Inflammatory macrophage (primary cell): Measurements from ENCODE around the gene B3GNT4.
A peak's percentile ranks its signal among the peaks of the same experiment; 100 is the strongest.
"Not testable (repeated sequence)": the region's sequence is repeated elsewhere in the genome, so short reads cannot be mapped to it uniquely, and the experiment has no call there.

Source experiments
- DNase-seq, 2 donors: peaks; one replicate each; pipeline ENCODE4 v3.0.0-alpha.2; 2020 to 2022

Gene B3GNT4

DNA sequence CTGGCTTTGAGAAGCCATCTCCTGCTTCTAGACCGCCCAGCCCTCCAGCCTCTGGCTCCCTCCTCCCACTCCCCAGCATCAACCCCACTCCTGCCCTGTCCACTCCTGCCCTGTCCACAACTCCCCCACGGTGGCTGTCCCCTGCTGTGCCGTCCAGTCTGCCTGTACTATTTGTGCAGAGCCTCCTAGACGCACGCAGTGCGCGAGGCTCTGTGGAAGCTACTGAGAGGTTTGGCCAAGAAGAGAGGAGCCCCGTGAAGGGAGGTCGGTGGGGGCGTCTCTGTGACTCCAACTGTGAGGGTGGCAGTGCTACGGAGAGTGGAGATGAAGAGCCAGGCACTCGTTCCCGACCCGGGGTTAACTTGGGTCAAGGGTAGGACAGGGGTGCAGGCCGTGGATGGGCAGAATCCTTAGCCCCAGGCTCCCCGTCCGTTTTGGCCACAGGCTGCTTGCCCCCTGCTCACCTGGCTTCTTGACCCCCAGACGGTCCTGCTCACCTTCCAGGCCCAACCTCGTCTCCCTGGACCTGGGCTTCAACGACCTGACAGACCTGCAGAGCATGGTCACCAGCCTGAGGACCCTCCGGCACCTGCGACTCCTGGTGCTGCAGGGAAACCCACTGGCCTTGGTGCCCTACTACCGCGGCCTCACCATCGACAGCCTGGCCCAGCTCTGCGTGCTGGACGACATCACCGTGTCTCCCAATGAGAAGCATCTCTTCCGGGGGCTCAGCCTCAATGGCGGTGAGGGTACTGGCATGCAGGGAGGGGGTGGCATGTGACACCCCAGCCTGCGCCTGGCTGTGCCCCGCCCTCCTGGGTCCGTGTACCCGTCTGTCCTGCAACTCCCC, 13.7 kb upstream of the B3GNT4 start:
- no peak for DNase-seq

DNA sequence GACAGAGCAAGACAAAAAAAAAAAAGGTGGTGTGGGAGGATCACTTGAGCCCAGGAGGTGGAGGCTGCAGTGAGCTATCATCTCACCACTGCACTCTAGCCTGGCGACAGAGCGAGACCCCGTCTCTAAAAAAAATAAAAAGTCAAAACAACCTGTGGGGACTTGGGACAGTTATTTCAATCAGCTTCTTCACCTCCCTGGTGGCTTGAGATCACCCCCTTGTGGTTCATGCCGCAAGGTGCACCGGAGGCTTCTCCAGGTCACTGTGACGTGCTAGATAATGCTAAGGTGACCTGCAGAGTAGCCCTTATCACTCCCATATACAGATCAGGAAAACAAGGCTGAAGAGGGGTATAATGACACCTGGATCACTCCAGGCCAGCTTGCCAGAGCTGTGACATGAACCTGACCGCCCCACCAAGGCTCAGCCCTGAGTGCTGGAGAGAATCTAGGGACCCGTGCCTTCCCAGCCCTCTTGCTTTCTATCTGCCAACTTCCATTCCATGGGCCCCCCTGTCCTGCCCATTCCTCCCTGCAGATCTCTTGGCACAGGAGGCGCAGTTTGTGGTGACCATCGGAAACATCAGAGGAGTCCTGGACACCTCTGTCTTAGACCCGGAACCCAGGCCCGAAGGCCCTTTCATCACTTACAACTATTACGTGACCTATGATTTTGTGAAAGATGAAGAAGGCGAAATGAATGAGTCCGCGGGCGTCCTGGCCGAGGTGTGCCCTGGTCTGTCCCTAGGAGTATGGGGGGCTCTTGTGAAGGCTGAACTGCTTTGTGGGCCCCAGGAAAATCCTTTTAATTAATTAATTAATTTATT, 12.5 kb upstream of the B3GNT4 start:
- DNase-seq: peak; percentile 39 to 63

DNA sequence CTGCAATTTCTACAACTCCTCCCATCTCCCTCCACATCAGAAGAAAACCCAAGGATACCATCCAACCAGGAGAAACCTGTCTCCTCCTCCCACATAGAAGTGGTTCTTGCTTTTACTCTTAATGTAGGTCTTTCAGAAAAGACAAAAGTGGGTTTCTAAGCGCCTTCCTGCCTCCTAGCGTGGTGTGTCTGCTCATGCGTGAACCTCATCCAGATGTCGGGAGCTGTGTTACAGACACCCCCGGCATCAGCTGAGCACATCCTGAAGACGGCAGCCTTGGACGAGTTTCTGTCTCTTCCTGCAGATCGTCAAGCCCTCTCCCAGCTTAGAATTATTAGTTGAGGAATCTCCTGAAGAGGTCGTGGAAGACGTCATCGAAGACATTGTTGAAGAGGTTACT, 11.1 kb upstream of the B3GNT4 start:
- DNase-seq: no peak

DNA sequence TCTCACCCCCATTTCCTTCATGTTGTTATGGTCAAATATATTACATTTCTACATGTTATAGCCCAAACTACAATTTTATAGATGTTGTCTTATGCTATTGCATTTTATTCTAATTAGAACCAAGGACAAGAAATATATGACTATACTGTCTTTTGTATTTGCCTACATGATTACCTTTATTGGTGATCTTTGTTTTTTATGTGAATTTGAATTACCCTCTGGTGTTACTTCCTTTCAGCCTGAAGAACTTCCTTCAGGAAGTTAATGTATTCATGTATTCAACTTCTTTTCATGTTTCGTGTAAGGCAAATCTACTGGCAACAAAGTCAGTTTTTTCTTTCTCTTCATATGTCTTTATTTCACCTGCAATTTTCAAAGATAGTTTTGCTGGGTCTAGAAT, 8.7 kb upstream of the B3GNT4 start:
- no peak for DNase-seq

DNA sequence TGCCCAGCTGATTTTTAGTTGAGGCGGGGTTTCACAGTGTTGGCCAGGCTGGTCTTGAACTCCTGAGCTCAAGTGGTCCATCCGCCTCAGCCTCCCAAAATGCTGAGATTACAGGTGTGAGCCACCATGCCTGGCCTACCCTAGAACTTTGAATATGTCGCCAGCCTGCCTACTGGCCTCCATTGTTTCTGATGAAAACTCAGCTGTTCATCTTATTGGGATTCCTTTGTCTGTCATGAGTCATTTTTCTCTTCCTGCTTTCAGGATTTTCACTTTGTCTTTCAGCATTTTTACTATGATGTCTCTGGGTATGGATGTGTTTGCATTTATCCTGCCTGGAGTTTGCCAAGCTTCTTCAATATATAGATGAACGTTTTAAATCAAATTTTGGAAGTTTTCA, 8.1 kb upstream of the B3GNT4 start:
- DNase-seq: no peak

DNA sequence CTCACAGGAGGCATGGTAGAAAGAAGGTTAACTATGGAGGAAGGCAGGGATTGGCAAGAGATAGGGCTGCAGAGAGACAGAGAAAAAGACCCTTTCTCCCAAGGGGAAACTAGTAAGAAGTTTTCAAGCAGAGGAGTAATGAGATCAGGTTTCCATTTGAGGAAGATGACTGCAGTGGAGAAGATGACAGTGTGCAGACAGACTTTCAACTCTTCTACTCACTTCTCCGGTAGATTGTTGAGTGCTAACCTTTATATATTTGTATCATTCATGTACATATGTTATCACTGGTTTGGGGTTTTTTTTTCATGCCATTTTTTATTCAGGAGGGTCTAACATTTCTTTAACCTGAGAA, 5.9 kb upstream of the B3GNT4 start:
- peak in 1 of 2 donors; percentile 23 for DNase-seq

DNA sequence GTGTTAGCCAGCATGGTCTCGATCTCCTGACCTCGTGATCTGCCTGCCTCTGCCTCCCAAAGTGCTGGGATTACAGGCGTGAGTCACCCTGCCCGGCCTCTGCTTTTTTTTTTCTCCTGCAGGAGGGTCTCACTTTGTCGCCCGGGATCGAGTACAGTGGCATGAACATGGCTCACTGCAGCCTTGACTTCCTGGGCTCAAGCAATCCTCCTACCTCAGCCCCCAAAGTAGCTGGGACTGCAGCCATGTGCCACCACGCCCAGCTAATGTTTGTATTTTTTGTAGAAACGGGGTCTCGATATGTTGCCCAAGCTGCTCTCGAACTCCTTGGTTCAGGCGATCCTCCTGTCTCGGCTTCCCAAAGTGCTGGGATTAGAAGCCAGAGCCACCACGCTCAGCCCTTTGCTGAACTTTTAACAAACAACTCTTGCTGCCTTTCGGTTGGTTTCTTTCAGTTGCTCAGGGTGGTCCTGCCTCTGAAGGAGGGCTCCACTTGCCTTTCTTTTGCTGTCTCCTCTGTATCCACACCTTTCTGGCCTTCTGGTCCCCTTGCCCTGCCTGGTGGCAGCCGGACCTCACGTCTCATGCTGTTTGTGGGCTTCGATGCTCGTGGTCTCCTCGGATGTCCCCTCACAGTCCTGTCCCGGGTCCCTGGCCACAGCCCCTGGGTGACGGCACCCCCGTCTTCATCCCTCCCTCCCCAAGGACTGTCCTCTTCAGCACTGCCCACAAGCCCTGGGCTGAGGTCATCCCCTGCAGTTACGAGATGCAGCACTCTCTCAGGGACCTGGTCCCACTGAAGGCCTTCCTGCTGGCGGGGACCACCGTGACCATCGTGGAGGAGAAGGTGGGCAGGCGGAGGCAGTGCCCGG, 3.8 kb upstream of the B3GNT4 start:
- DNase-seq: no peak

DNA sequence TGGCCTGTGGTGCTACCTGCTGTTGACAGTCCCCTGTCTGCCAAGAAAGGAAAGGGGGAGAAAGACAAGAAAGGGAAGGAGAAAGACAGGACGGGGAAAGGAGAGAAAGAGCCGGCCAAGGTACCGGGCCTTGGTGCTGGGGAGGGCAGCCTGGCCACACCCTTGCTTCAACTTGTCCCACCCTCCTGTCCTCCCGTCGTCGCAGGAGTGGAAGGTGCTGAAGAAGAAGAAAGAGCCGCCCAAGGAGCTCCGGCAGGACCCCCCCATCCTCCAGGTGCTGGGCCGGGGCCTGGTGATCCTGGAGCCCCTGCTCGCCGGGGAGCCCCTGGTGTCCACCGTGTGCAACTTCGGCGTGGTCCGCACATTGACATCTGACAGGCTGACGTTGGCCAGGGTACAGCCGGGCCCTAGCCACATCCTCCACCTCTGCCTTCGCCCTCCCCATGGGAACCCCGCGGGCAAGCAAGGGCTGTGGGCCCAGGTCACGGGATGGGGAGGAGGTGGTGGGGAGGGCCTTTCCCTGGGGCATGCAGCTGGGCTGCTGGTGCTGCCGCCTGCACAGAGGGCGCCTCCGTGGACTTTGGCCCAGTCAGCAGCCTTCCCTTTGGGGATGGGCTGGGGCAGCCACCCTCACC, 2.9 kb upstream of the B3GNT4 start:
- no peak for DNase-seq

DNA sequence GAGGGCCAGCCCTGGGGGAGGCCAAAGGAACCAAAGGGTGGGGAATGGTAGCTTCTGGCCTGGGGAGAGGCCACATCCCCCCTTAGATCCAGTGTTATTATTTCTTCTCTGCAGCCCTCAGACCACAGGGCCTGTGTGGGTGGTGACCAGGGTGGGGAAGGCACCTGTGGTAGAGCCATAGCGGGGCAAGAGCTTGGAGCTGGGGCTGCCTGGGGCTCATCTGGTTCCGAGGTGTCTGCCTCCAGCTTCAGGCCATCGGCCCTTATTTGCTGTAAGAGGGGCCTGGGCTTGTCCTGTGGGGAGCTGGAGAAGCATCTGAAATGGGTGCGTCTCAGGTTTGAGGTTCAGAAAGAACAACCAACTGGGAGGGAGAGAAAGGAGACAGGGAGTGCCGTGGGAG, 2.1 kb upstream of the B3GNT4 start:
- no peak for DNase-seq

DNA sequence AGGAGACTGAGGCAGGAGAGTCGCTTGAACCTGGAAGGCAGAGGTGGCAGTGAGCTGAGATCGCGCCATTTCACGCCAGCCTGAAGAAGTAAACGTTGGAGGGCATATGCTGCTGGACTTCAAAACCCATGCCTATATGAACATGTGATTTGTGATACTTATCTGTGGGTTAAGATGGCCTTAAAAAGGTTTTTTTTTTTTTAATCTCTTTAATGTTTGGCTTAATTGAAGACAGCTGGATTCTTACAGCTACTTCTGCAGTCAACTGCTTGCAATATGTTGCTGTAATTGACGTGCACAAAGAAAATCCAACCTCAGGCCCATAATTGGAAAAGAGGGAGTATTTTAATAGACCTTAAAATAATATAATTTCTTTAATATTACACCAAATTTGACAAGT, 1.5 kb upstream of the B3GNT4 start:
- no peak for DNase-seq

DNA sequence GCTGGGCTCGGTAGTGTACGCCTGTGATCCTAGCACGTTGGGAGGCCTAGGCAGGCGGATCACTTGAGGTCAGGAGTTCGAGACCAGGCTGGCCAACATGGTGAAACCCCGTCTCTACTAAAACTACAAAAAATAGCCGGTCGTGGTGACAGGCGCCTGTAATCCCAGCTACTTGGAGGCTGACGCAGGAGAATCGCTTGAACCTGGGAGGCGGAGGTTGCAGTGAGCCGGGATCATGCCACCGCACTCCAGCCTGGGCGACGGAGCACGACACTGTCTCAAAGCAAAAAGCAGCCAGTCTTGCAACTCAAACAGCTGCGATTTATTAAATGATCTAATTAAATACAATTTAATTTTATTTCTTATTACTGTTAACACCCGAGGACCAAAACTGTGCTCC, 698 bp upstream of the B3GNT4 start:
- DNase-seq: not testable (repeated sequence)

DNA sequence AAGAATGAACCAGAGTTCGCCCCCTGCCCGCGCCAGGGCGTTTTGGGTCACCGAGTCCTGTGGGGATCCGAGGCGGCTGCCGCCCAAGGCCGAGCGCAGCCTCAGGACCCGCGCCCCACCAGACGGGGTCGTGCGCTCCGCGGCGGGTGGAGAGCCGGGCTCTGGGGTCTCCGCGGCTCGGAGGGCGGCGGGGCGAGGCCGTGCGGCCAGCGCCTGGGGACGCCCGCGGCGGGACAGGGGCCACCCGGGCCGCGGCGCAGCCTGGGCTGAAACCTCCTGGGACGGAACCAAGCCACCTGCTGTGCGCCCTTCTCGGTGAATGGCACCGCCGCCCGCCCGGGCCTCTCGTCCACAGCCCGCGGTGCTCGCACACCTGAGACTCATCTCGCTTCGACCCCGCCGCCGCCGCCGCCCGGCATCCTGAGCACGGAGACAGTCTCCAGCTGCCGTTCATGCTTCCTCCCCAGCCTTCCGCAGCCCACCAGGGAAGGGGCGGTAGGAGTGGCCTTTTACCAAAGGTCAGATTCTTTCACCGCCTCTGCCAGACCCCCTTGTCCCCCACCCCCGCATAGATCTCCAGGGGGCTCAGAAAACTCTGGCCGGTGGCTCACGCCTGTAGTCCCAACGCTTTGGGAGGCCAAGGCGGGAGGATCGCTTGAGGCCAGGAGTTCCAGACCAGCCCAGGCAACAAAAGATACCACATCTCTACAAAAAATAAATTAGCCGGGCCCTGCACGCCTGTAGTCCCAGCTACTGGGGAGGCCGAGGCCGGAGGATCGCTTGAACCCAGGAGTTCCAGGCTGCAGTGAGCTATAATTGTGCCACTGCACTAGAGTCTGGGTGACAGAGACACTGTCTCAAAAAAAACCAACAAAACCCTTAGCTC, 901 bp downstream of the B3GNT4 start:
- no peak for DNase-seq

DNA sequence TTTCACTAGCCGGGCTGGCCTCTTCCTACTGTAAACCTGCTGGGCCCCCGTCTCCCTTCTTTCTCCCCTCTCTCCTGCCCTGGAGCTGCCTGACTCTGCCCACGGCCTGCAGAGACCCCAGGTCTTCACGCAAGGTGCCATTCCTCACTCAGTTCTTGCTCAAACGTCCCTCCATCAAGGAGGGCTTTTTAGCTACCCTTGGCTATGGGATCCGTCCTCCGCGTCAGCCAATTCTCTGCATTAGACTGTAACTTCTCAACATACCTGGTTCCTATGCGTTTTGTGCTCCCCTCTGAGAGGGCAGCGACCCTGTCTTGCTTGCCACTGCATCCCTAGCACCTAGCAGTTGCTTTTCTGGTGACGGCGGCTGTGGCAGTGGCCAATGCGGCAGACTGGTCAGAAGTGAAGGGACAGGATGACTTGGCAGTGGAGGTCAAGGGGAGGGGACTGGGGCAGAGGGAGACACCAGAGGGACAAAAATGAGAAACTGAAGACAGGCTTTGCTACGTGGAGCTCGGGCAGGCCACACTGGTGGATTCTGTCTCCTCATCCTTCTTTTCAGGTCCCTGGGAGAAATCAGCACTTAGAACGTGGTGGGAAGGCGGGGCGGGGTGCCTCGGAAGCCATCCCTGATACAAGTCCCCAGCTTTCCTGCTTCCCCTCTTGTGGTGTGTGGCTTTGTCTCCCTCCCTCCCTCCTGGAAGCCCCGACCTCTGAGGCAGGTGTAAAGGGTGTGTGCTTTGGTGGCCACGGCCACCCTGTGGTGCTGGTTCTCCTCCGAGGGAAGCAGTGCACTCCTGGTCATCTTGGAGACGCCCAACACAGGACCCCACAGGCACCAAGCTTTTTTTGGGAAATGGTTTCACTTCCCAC, 1.8 kb downstream of the B3GNT4 start:
- no peak for DNase-seq

DNA sequence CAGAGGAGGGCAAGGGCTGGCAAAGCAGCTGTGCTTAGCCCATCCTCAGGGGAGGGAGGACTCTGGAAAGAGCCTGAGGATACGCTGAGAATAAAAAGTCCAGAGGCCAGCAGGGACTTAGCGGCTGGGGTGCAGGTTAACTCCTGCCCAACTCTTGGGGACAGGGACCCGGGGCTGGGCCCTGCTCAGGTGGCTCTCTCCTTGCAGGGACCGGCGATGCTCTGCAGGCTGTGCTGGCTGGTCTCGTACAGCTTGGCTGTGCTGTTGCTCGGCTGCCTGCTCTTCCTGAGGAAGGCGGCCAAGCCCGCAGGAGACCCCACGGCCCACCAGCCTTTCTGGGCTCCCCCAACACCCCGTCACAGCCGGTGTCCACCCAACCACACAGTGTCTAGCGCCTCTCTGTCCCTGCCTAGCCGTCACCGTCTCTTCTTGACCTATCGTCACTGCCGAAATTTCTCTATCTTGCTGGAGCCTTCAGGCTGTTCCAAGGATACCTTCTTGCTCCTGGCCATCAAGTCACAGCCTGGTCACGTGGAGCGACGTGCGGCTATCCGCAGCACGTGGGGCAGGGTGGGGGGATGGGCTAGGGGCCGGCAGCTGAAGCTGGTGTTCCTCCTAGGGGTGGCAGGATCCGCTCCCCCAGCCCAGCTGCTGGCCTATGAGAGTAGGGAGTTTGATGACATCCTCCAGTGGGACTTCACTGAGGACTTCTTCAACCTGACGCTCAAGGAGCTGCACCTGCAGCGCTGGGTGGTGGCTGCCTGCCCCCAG, 2.8 kb downstream of the B3GNT4 start:
- no peak for DNase-seq

DNA sequence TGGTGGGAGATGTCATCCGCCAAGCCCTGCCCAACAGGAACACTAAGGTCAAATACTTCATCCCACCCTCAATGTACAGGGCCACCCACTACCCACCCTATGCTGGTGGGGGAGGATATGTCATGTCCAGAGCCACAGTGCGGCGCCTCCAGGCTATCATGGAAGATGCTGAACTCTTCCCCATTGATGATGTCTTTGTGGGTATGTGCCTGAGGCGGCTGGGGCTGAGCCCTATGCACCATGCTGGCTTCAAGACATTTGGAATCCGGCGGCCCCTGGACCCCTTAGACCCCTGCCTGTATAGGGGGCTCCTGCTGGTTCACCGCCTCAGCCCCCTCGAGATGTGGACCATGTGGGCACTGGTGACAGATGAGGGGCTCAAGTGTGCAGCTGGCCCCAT, 3.5 kb downstream of the B3GNT4 start:
- no peak for DNase-seq

DNA sequence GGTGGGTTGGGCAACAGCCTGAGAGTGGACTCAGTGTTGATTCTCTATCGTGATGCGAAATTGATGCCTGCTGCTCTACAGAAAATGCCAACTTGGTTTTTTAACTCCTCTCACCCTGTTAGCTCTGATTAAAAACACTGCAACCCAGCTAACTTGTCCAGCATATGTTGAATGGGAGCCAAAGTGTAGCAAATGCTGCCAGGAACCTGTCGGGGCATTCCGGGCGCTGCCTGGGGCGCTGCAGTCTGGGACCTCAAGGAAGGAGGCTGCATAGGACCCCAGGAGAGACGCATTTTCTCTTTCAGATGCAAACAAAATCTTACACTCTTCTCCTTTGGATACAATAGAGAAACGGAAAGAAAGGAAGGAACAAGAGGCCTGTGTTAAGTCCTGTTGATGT, 3.9 kb downstream of the B3GNT4 start:
- DNase-seq: no peak

DNA sequence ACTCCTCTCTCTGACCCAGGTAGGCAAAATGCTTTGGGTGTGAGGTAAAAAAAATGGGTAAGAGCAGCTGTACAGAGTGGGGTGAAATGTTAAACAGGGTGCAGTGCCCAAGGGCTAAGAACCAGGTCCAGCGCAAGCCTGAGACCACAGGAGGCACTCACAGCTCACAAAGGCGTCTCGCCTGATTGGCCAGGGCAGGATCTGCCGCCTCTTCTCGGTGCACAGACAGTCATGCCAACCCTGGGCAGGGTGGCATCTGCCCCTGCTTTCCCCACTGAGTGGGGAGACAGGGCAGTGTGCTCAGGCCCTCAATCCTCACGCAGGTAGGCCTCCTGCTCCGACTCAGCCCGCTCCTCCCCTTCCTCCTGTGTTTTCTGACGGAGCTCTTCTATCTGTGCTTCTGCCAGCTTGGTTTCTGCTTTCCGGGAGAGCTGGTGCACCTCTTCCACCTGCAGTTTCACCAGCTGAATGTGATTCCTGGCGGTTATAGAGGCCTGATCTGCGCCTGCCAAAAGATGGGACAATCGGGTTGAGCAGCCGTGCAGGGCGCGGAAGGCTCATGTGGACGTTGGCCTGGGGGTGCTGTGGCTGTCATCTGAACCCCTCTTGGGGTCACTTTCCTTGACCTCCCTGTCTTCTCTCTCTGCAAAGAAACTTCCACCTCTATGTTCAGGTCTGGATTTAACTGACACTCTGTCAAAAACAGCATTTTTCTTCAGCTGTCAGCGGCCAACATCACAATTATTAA, 4.7 kb downstream of the B3GNT4 start:
- no peak for DNase-seq

DNA sequence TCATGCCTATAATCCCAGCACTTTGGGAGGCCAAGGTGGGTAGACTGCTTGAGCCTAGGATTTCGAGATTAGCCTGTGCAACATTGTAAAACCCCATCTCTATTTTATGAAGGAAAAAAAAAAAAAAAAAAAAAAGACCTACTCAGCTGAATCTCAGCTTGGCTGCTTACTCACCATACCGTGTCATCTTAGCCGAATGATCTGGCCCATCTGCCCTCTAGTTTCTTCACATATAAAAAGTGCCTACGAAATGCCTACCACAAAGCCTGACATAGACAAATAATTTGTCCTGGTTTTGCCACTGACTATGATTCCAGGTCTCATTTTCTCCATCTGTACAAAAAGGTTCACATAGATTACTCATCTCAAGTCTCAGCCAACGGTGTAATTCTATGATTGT, 12.3 kb downstream of the B3GNT4 start:
- no peak for DNase-seq

DNA sequence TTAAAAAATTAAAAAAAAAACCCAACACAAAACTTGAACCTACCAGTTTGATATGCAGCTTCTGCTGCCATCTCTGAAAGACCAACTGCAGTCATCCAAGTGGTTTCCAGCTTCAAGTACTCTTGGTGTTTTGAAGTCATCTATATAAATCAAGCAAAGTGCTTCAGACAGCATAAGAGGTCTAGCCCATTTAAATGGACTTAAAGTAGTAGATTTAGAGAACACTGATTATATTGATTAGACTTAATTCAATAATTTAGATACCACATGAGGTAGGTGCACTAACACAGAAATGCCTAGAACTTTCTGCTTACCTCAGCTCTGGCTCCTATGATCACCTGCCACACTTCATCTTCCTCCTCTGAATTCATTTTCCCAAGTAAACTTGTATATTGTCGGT, 12.9 kb downstream of the B3GNT4 start:
- DNase-seq: no peak
